GM23248 (cell line): Measurements from ENCODE around the gene ARPC5. TPM values are rescaled to one million over a fixed set of nuclear protein-coding genes. Genes with fewer than 3 reads are reported as not detected.

ENCODE experiments used
- DNase-seq: peaks from one replicate; pipeline ENCODE4 v3.0.0-alpha.2; 2015
- H2AFZ ChIP-seq: fragments of 200-600 bp; sonication (generic); 2 replicates; pipeline ENCODE4 v1.6.1; 2016; ENCODE audit warnings: antibody characterized with exemption
- H3F3A ChIP-seq: fragments of 200-600 bp; sonication (generic); 2 replicates; pipeline ENCODE4 v1.6.1; 2016; ENCODE audit warnings: mild to moderate bottlenecking, antibody characterized with exemption, mixed run types; ENCODE audit not compliant: insufficient read depth
- H3K27ac ChIP-seq: fragments of 200-600 bp; sonication (generic); 2 replicates; pipeline ENCODE4 v1.5.1; 2016; ENCODE audit warnings: mild to moderate bottlenecking
- H3K27me3 ChIP-seq: fragments of 200-600 bp; sonication (generic); replicated peaks from 2 replicates; pipeline ENCODE4 v1.6.1; 2016; ENCODE audit warnings: mild to moderate bottlenecking; ENCODE audit not compliant: insufficient read depth
- H3K36me3 ChIP-seq: fragments of 200-600 bp; sonication (generic); 2 replicates; pipeline ENCODE4 v1.6.1; 2016; ENCODE audit warnings: low read depth, mild to moderate bottlenecking
- H3K4me1 ChIP-seq: fragments of 200-600 bp; sonication (generic); 2 replicates; pipeline ENCODE4 v1.6.1; 2016; ENCODE audit warnings: mild to moderate bottlenecking; ENCODE audit not compliant: insufficient read depth
- H3K4me2 ChIP-seq: fragments of 200-600 bp; sonication (generic); one replicate; pipeline ENCODE4 v1.6.1; 2016; ENCODE audit warnings: mild to moderate bottlenecking; ENCODE audit not compliant: unreplicated experiment
- H3K4me3 ChIP-seq: fragments of 200-600 bp; sonication (generic); 2 replicates; pipeline ENCODE4 v1.5.1; 2016; ENCODE audit warnings: mild to moderate bottlenecking
- H3K79me2 ChIP-seq: fragments of 200-600 bp; sonication (generic); 2 replicates; pipeline ENCODE4 v1.6.1; 2016; ENCODE audit warnings: mild to moderate bottlenecking; ENCODE audit not compliant: insufficient read depth
- H3K9ac ChIP-seq: fragments of 200-600 bp; sonication (generic); 2 replicates; pipeline ENCODE4 v1.6.1; 2016; ENCODE audit warnings: mild to moderate bottlenecking
- H3K9me2 ChIP-seq: fragments of 200-600 bp; sonication (generic); 2 replicates; pipeline ENCODE4 v1.6.1; 2016; ENCODE audit warnings: mixed run types, mild to moderate bottlenecking, moderate library complexity; ENCODE audit not compliant: insufficient read depth
- H3K9me3 ChIP-seq: fragments of 200-600 bp; sonication (generic); one replicate; pipeline ENCODE4 v1.6.1; 2017; ENCODE audit warnings: low read depth
- H4K20me1 ChIP-seq: fragments of 200-600 bp; sonication (generic); 2 replicates; pipeline ENCODE4 v1.6.0; 2016; ENCODE audit not compliant: insufficient read depth
- EZH2 ChIP-seq: fragments of 200-600 bp; sonication (generic); IDR thresholded peaks from 2 replicates; pipeline ENCODE4 v1.6.1; 2018; ENCODE audit warnings: antibody characterized with exemption, mild to moderate bottlenecking; ENCODE audit not compliant: insufficient read depth, poor library complexity, severe bottlenecking
- EZH2phosphoT487 ChIP-seq: fragments of 200-600 bp; sonication (generic); IDR thresholded peaks from 2 replicates; pipeline ENCODE4 v1.6.1; 2018; ENCODE audit warnings: antibody characterized with exemption, moderate library complexity, mild to moderate bottlenecking, low read depth; ENCODE audit not compliant: insufficient read depth
- WGBS, 2 experiments: methylation state at CpG; one replicate each; pipeline ENCODE4 v1.1.6; 2015 to 2017; ENCODE audit warnings: low lambda C conversion rate in 2 of 2, low coverage in 1 of 2; ENCODE audit errors: missing lambda C conversion rate in 2 of 2; 5-methylcytosine and 5-hydroxymethylcytosine counted together
- in situ Hi-C: fragments of 300-500 bp; cut with MboI; formaldehyde crosslinking; loops from 2 replicates; pipeline ENCODE4 v1.15.0; 2020
- polyA plus RNA-seq: library from polyadenylated mRNA; unstranded; fragments of >200 nt; fragmentation: Nextera tagmentation; extraction: Ambion mirVana; gene quantifications from 2 replicates; pipeline ENCODE4 v1.2.1, GENCODE V29; 2016
- total RNA-seq: library from RNA; depleted of rRNA; stranded (reverse); fragments of >200 nt; shearing (Covaris generic); gene quantifications from 2 replicates; pipeline ENCODE4 v1.2.3, GENCODE V29; 2014

Gene ARPC5
- total and polyA plus RNA-seq, 2 experiments from 2014 or later = 388 to 666 TPM

GRCh38 chr1:183676586-183677189 lies 41.1 kb upstream of the ARPC5 start:
- in situ Hi-C loops = no loop called here
- Histone ChIP-seq H3K27ac (peak overlapping the region; percentile 8; the same call in 1 of the 2 replicates), H3F3A (peaks cover 11% of the 10 kb centered on the region), H3K79me2 (peaks cover 10% of the 10 kb centered on the region; the same call in 1 of the 2 replicates), H3K36me3 (no peaks in the 10 kb centered on the region), H3K9ac (no peak overlapping the region; the same call in 1 of the 2 replicates), H2AFZ (no peak overlapping the region), H4K20me1 (no peaks in the 10 kb centered on the region), H3K4me2 (peak overlapping the region; percentile 46), H3K4me1 (peaks cover 34% of the 10 kb centered on the region), H3K9me2 (no peaks in the 10 kb centered on the region), H3K27me3 (no peaks in the 10 kb centered on the region), H3K4me3 (no peak overlapping the region), H3K9me3 (no peaks in the 10 kb centered on the region)
- TF ChIP-seq EZH2phosphoT487 (no peak), EZH2 (no peak)
- 4 to 6% methylated on average over 2 of the region's 2 CpGs for WGBS, 2 experiments
- DNase-seq = peak; percentile 94

GRCh38 chr1:183675883-183676585 lies 40.5 kb upstream of the ARPC5 start:
- Histone ChIP-seq H3K36me3 (no peaks in the 10 kb centered on the region), H3K9me2 (no peaks in the 10 kb centered on the region), H3K27me3 (no peaks in the 10 kb centered on the region), H3K9me3 (no peaks in the 10 kb centered on the region), H3K4me1 (peaks cover 34% of the 10 kb centered on the region), H3K4me3 (no peak overlapping the region), H4K20me1 (no peaks in the 10 kb centered on the region), H3K27ac (peak overlapping the region; percentile 8; the same call in 1 of the 2 replicates), H2AFZ (no peak overlapping the region), H3K79me2 (peaks cover 10% of the 10 kb centered on the region; the same call in 1 of the 2 replicates), H3F3A (peaks cover 11% of the 10 kb centered on the region), H3K4me2 (peak overlapping the region; percentile 25), H3K9ac (no peak overlapping the region)
- TF ChIP-seq EZH2 (no peak), EZH2phosphoT487 (no peak)
- 87 to 88% methylated on average over 3 of the region's 3 CpGs for WGBS, 2 experiments
- in situ Hi-C loops = no loop called here
- DNase-seq = peak; percentile 19

- no peaks in the 10 kb centered on the region for H3K36me3 ChIP-seq
- no peak overlapping the region for H3K9ac ChIP-seq
- no peaks in the 10 kb centered on the region for H3K9me2 ChIP-seq
- no peak overlapping the region for H3K27ac ChIP-seq
- H3K79me2 ChIP-seq = peaks cover 10% of the 10 kb centered on the region; the same call in 1 of the 2 replicates
- no peaks in the 10 kb centered on the region for H3K9me3 ChIP-seq
- DNase-seq = no peak
- no peak overlapping the region for H3K4me3 ChIP-seq
- in situ Hi-C loops = no loop called here
- H4K20me1 ChIP-seq = no peaks in the 10 kb centered on the region
- H2AFZ ChIP-seq = no peak overlapping the region
- no peak overlapping the region for H3K4me2 ChIP-seq
- H3F3A ChIP-seq = peaks cover 11% of the 10 kb centered on the region
- TF ChIP-seq EZH2phosphoT487 = no peak
- TF ChIP-seq EZH2 = no peak
- peaks cover 34% of the 10 kb centered on the region for H3K4me1 ChIP-seq
- H3K27me3 ChIP-seq = no peaks in the 10 kb centered on the region
These were observed 39.8 kb upstream of the ARPC5 start for GRCh38 chr1:183675381-183675780.

GRCh38 chr1:183674886-183675285 lies 39.3 kb upstream of the ARPC5 start:
- peaks cover 34% of the 10 kb centered on the region for H3K4me1 ChIP-seq
- H4K20me1 ChIP-seq = no peaks in the 10 kb centered on the region
- no peak overlapping the region for H3K27ac ChIP-seq
- no peaks in the 10 kb centered on the region for H3K9me2 ChIP-seq
- in situ Hi-C loops = no loop called here
- 96% methylated on average over 2 of the region's 2 CpGs for WGBS, 2 experiments
- no peak for TF ChIP-seq EZH2
- no peak for TF ChIP-seq EZH2phosphoT487
- no peak overlapping the region for H3K9ac ChIP-seq
- H3K79me2 ChIP-seq = peaks cover 10% of the 10 kb centered on the region; the same call in 1 of the 2 replicates
- DNase-seq = no peak
- no peaks in the 10 kb centered on the region for H3K36me3 ChIP-seq
- H3F3A ChIP-seq = peaks cover 11% of the 10 kb centered on the region
- no peaks in the 10 kb centered on the region for H3K9me3 ChIP-seq
- no peak overlapping the region for H3K4me3 ChIP-seq
- no peaks in the 10 kb centered on the region for H3K27me3 ChIP-seq
- H3K4me2 ChIP-seq = no peak overlapping the region
- H2AFZ ChIP-seq = no peak overlapping the region
